ENCODE data around the gene PLA2G2F.

The PLA2G2F gene

GRCh38 chr1:20174937-20175666 lies 36.0 kb downstream of the PLA2G2F start:
- no peak for DNase-seq

DNA sequence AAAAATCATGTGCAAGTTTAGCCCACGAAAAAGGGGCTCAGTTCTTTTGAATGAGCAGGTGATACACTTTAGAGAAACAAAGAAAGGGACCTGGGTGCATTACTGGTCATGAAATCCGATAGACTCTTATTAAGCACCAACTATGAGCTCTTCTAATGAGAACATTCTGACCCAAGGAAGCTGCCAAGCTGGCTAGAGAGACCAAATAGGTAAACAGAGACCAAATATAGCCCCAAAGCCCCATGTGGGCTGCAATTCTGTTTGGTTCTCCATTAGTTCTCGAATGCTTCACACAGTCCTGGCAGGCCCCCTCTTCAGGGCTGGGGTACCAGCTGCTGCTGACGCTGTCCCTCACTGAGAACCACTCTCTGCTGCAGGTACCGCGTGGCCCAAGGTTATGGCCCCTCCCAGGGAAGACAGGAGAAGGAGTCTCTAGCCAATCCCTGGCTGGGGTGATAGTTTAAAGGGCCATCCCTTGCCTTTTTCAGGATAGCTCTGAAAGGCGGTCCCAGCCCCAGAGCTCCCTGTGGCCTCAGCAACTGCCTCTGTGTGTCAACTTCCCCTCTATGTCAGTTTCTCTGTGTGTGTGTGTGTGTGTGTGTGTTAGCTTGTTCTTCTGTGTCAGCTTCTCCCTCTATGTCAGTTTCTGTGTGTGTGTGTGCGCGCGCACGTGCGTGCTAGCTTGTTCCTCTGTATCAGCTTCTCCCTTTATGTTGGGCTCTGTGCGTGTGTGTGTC lies 39.7 kb downstream of the PLA2G2F start:
- DNase-seq: no peak

- no peak for DNase-seq
Observed at GRCh38 chr1:20179371-20180128, 40.4 kb downstream of the PLA2G2F start.

DNA sequence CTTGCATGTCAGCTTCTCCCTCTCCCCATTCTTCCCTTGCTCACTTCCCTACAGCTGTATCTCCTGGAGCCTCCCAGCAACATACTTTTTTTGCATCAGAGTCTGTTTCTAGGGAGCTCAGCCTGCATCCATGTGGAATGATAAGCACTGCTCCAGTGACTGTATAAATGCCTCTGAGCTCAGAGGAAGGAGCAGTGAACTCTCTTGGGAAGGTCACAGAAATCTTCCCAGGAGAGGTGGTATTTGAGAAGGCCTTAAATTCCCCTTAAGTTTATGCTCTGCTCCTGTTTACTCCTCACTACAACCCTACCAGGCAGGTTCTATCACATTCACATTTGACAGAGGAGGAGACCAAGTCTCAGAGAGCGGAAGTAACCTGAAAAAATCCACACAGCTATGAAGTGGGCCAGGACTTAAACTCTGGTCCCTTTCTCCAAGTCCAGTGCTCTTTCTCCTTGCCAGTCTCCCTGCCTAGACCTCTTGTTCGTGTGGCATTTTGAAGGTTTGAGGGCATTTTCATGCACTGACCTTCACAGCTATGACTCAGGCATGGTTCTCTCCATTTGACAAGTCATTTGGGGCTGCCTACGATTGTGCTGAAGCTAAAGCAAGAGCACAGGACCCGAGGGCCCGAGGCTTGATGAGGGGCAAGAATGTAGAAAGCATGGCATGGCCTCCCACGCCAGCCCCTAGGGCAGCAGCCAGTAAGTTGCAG lies 41.2 kb downstream of the PLA2G2F start:
- no peak for DNase-seq

DNA sequence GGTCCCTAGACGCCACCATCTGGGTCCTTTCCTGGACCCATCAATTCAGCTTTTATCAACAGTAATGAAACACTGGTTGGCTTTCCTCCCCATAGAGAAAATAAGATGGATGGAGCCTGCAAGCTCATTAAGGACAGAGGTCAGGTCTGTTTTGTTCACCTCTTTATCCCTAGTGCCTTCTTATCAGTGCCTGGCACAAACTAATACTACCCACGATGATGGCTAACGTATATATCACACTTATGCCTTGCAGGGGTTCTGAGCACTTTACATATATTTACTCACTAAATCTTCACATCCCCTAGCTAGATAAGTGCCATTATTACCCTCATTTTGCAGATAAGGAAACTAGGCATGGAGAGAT lies 41.7 kb downstream of the PLA2G2F start:
- no peak for DNase-seq

GRCh38 chr1:20182415-20182814 lies 43.3 kb downstream of the PLA2G2F start:
- no peak for DNase-seq

DNA sequence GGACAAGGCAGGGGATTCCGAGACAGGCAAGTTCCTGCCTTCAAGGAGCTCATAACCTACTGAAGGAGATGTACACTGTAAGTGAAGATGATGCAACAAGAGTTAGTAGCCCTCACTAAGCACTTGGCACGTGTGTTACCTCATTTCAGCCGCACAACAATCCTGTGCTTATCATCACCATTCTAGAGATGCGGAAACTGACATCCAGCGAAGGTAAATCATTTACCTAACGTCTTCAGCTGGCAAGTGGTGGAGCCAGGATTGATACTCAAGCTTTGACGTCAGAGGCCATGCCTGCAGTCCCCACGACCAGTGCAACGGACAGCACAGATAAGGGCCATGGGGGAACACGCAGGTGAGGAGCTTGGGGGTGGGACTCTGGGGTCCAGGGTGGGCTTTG lies 43.9 kb downstream of the PLA2G2F start:
- no peak for DNase-seq

- DNase-seq: no peak
Observed at GRCh38 chr1:20183616-20184271, 44.6 kb downstream of the PLA2G2F start.

DNA sequence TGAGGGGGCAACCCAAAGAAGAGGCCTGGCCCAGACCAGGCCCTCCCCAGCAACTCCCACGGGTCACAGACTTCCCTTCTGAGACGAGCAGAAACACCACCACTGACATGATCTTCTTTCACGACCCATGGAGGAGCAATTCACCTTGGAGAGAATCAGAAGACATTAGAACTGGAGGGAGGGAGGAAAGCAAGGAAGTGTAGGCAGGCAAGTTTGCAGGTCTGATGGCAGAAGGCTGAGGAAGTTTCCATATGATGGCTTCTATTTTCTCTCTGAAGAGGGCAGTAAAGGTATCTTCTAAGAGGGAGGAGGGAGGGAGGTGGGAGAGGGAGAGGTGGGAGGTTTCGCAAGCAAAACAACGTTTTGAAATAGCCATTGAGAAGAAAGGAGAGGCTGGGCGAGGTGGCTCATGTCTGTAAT lies 45.4 kb downstream of the PLA2G2F start:
- no peak for DNase-seq

DNA sequence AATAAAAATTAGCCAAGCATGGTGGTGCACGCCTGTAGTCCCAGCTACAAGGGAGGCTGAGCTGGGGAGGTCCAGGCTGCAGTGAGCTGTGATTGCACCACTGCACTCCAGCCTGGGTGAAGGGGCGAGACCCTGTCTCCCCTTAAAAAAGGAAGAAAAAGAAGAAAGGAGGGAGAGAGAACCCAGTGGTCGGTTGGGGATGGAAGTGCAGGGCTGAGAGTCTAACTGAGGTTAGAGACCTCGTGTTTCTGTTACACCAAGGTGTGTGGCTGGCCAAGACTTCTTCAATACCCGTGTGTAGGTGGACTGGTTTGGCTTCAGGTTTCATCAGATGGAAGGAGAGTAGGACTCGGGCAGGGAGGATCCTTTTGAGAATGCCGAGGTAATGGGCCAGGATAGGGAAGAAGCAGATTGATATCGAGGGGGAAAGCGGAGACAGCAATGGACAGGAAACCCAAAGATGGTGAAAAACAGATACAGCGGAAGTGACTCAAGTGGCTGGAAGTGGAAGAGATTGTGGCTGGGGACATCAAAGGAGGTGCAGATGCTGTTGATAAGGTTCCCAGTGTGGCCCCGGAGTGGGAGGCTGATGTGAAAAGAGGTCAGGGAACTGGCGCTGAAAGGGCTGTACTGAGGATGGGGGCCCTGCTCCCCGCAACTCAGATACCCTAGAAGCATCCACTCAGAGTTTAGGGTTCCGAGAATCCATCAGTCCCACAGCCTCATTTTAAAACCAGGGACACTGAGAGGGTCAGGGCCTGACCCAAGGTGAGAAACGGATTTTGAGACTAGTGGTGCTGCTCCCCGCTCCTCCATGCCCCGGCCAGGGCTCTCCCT lies 46.1 kb downstream of the PLA2G2F start:
- DNase-seq: no peak

GRCh38 chr1:20185834-20186782 lies 47.0 kb downstream of the PLA2G2F start, which contains the start of the genes PLA2G2C and UBXN10:
TSS of gene PLA2G2C (minus strand) at chr1:20186518. CDS start at chr1:20177363, 9,155 bp downstream.
TSS of gene UBXN10 (plus strand) at chr1:20186096. CDS start at chr1:20190562, 4,466 bp downstream.
- peak; percentile 90 for DNase-seq

- DNase-seq: peak; percentile 74
Observed at GRCh38 chr1:20187103-20187812, 48.1 kb downstream of the PLA2G2F start.

GRCh38 chr1:20187813-20188454 lies 48.8 kb downstream of the PLA2G2F start:
- DNase-seq: no peak

- no peak for DNase-seq
Observed at GRCh38 chr1:20188455-20188817, 49.3 kb downstream of the PLA2G2F start.

- DNase-seq: no peak
Observed at GRCh38 chr1:20189664-20190063, 50.5 kb downstream of the PLA2G2F start.

DNA sequence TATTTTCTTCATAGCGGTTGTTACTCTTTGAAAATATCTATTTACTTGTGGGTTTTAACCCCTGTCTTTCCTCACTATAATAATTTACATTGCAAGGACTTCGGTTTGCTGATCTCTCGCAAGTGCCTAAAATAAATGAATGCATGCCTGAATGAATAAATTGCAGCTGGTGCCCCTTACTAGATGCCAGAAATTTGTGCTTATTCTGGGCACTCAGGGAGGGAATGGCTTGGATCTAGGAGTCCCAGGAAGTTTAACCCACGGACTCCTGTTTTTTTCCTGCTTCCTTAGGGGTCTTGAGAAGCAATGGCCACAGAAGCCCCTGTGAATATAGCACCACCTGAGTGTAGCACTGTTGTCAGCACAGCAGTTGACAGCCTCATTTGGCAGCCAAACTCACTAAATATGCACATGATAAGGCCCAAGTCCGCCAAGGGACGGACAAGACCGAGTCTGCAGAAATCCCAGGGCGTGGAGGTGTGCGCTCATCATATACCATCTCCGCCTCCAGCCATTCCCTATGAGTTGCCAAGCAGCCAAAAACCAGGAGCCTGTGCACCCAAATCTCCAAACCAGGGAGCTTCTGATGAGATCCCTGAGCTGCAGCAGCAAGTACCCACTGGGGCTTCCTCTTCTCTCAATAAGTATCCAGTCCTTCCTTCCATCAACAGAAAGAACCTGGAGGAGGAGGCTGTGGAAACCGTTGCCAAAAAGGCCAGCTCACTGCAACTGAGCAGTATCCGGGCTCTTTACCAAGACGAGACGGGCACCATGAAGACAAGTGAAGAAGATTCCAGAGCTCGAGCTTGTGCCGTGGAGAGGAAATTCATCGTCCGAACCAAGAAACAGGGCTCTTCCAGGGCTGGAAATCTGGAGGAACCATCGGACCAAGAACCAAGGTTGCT lies 51.4 kb downstream of the PLA2G2F start:
- DNase-seq: no peak

GRCh38 chr1:20191266-20191825 lies 52.2 kb downstream of the PLA2G2F start:
- no peak for DNase-seq

- no peak for DNase-seq
Observed at GRCh38 chr1:20192364-20192763, 53.2 kb downstream of the PLA2G2F start.
